ENCODE results near the gene PDE11A.

Gene PDE11A

GRCh38 chr2:177929662-177930522, 142.7 kb downstream of the PDE11A start:
- no peak for DNase-seq (ENCODE audit: low read depth)
- no peak for TF ChIP-seq CTCF (conservative IDR thresholded peaks at IDR 0.05; ENCODE audit: low read depth, low read length)

GRCh38 chr2:177923323-177923722, 149.3 kb downstream of the PDE11A start:
- no peak overlapping the region for H3K4me3 ChIP-seq (ENCODE audit: low read depth, low read length)
- DNase-seq (ENCODE audit: low read depth) = no peak
- no peak for TF ChIP-seq CTCF (conservative IDR thresholded peaks at IDR 0.05; ENCODE audit: low read depth, low read length)

More at GRCh38 chr2:177929662-177930522, 142.7 kb downstream of the PDE11A start:
- no peak overlapping the region for H3K4me3 ChIP-seq (ENCODE audit: low read depth, low read length)

GRCh38 chr2:177921726-177922125, 150.9 kb downstream of the PDE11A start:
- no peak overlapping the region for H3K4me3 ChIP-seq (ENCODE audit: low read depth, low read length)
- no peak for DNase-seq (ENCODE audit: low read depth)
- TF ChIP-seq CTCF (conservative IDR thresholded peaks at IDR 0.05; ENCODE audit: low read depth, low read length) = no peak

- H3K4me3 ChIP-seq (ENCODE audit: low read depth, low read length) = no peak overlapping the region
- no peak for DNase-seq (ENCODE audit: low read depth)
- no peak for TF ChIP-seq CTCF (conservative IDR thresholded peaks at IDR 0.05; ENCODE audit: low read depth, low read length)
Observed at GRCh38 chr2:177917169-177917568, 155.4 kb downstream of the PDE11A start.

GRCh38 chr2:177916342-177916741, 156.2 kb downstream of the PDE11A start:
- TF ChIP-seq CTCF (conservative IDR thresholded peaks at IDR 0.05; ENCODE audit: low read depth, low read length) = no peak
- no peak for DNase-seq (ENCODE audit: low read depth)
- H3K4me3 ChIP-seq (ENCODE audit: low read depth, low read length) = no peak overlapping the region

GRCh38 chr2:177914247-177914646, 158.3 kb downstream of the PDE11A start:
- no peak overlapping the region for H3K4me3 ChIP-seq (ENCODE audit: low read depth, low read length)
- no peak for DNase-seq (ENCODE audit: low read depth)
- TF ChIP-seq CTCF (conservative IDR thresholded peaks at IDR 0.05; ENCODE audit: low read depth, low read length) = no peak

GRCh38 chr2:177909962-177910361, 162.6 kb downstream of the PDE11A start:
- no peak for TF ChIP-seq CTCF (conservative IDR thresholded peaks at IDR 0.05; ENCODE audit: low read depth, low read length)
- no peak for DNase-seq (ENCODE audit: low read depth)
- no peak overlapping the region for H3K4me3 ChIP-seq (ENCODE audit: low read depth, low read length)

Data from choroid plexus epithelial cell (primary cell).